Measurements from ENCODE around the gene RTN3. TPM values are rescaled to one million over a fixed set of nuclear protein-coding genes. Genes with fewer than 3 reads are reported as not detected.
A peak's percentile ranks its signal among the peaks of the same experiment; 100 is the strongest.
"Not testable (repeated sequence)": the region's sequence is repeated elsewhere in the genome, so short reads cannot be mapped to it uniquely, and the experiment has no call there.

The RTN3 gene
- total RNA-seq, 1 donor from 2014 or later: 45.0 TPM

- H3K27ac ChIP-seq (replicated peaks): peak overlapping the region; percentile 55
- no peak for DNase-seq
- H3K4me1 ChIP-seq: peaks cover 53% of the 10 kb centered on the region
- H3K9me3 ChIP-seq (replicated peaks): no peaks in the 10 kb centered on the region
- no peak for TF ChIP-seq CTCF (IDR thresholded peaks at IDR 0.05; ENCODE audit: borderline replicate concordance)
- intact Hi-C loops (cut with micrococcal nuclease): no loop called here
- H3K27me3 ChIP-seq (ENCODE audit: low read depth): no peaks in the 10 kb centered on the region
- no peaks in the 10 kb centered on the region for H3K36me3 ChIP-seq
- no peak overlapping the region for H3K4me3 ChIP-seq
Observed at GRCh38 chr11:63672936-63673539, 8.3 kb upstream of the RTN3 start.

GRCh38 chr11:63673579-63673978 is 7.7 kb upstream of the RTN3 start:
- no peak for TF ChIP-seq CTCF (IDR thresholded peaks at IDR 0.05; ENCODE audit: borderline replicate concordance)
- Histone ChIP-seq H3K27me3 (ENCODE audit: low read depth) (no peaks in the 10 kb centered on the region), H3K4me1 (peaks cover 48% of the 10 kb centered on the region), H3K27ac (replicated peaks) (peak overlapping the region; percentile 55), H3K36me3 (no peaks in the 10 kb centered on the region), H3K4me3 (no peak overlapping the region), H3K9me3 (replicated peaks) (no peaks in the 10 kb centered on the region)
- no peak for DNase-seq
- intact Hi-C loops (cut with micrococcal nuclease): no loop called here

- intact Hi-C loops (cut with micrococcal nuclease): no loop called here
- DNase-seq: no peak
- no peaks in the 10 kb centered on the region for H3K9me3 ChIP-seq (replicated peaks)
Observed at GRCh38 chr11:63680834-63681320, 423 bp upstream of the RTN3 start.

GRCh38 chr11:63682066-63683021 is 1.0 kb downstream of the RTN3 start:
- Histone ChIP-seq H3K4me3 (peak overlapping the region; percentile 81), H3K4me1 (peaks cover 59% of the 10 kb centered on the region), H3K9me3 (replicated peaks) (no peaks in the 10 kb centered on the region), H3K27ac (replicated peaks) (peak overlapping the region; percentile 94), H3K36me3 (no peaks in the 10 kb centered on the region), H3K27me3 (ENCODE audit: low read depth) (no peaks in the 10 kb centered on the region)
- TF ChIP-seq CTCF (IDR thresholded peaks at IDR 0.05; ENCODE audit: borderline replicate concordance): no peak
- DNase-seq: peak; percentile 33
- intact Hi-C loops (cut with micrococcal nuclease): no loop called here

More at GRCh38 chr11:63680834-63681320, 423 bp upstream of the RTN3 start:
- Histone ChIP-seq H3K27ac (replicated peaks) (peak overlapping the region; percentile 94), H3K36me3 (no peaks in the 10 kb centered on the region), H3K27me3 (ENCODE audit: low read depth) (no peaks in the 10 kb centered on the region), H3K4me1 (peaks cover 44% of the 10 kb centered on the region), H3K4me3 (peak overlapping the region; percentile 81)
- no peak for TF ChIP-seq CTCF (IDR thresholded peaks at IDR 0.05; ENCODE audit: borderline replicate concordance)

GRCh38 chr11:63683133-63683991 is 2.1 kb downstream of the RTN3 start:
- Histone ChIP-seq H3K27ac (replicated peaks) (peak overlapping the region; percentile 94), H3K4me3 (peak overlapping the region; percentile 81), H3K4me1 (peaks cover 66% of the 10 kb centered on the region), H3K36me3 (no peaks in the 10 kb centered on the region), H3K27me3 (ENCODE audit: low read depth) (no peaks in the 10 kb centered on the region), H3K9me3 (replicated peaks) (no peaks in the 10 kb centered on the region)
- TF ChIP-seq CTCF (IDR thresholded peaks at IDR 0.05; ENCODE audit: borderline replicate concordance): no peak
- no peak for DNase-seq
- intact Hi-C loops (cut with micrococcal nuclease): no loop called here

GRCh38 chr11:63685158-63685721 is 3.9 kb downstream of the RTN3 start:
- intact Hi-C loops (cut with micrococcal nuclease); H3K9me3 ChIP-seq (replicated peaks); H3K27me3 ChIP-seq (ENCODE audit: low read depth); DNase-seq; H3K4me3 ChIP-seq; H3K27ac ChIP-seq (replicated peaks); H3K36me3 ChIP-seq: not testable (repeated sequence)
- H3K4me1 ChIP-seq: peaks cover 82% of the 10 kb centered on the region

All from left ventricle myocardium inferior (tissue), 1 donor.